ENCODE results near the gene BTBD9. TPM values are rescaled to one million over a fixed set of nuclear protein-coding genes. Genes with fewer than 3 reads are reported as not detected.

The BTBD9 gene
- total RNA-seq, 2 experiments from 2014 or later: 6.2 to 6.4 TPM

DNA sequence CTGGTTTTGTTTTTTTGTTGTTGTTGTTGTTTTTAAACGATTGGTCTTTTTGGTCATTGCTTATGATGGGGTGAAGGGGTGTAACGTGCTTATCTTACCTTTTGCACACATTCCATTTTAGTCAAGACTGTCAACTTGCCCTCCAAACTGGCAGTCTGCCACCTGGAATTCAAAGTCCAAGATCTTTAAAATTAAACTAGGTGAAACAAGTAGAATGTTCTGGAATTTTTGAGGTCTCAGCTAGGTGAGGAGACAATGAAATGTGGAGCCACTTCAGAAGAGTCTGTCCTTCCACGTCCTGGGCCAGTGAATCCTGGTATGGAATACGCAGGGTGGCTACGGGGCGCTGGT is 475.6 kb downstream of the BTBD9 start:
- Mint-ChIP-seq H3K9me3 (no peaks in the 10 kb centered on the region), H3K27ac (no peak overlapping the region), H3K4me3 (no peak overlapping the region), H3K4me1 (ENCODE audit: low read depth) (peaks cover 2% of the 10 kb centered on the region), H3K27me3 (no peaks in the 10 kb centered on the region), H3K36me3 (ENCODE audit: low read depth) (peaks cover 5% of the 10 kb centered on the region)
- intact Hi-C loops (cut with micrococcal nuclease): no loop called here
- DNase-seq (no peak), ATAC-seq (no peak)
- TF ChIP-seq, protein P1, sequence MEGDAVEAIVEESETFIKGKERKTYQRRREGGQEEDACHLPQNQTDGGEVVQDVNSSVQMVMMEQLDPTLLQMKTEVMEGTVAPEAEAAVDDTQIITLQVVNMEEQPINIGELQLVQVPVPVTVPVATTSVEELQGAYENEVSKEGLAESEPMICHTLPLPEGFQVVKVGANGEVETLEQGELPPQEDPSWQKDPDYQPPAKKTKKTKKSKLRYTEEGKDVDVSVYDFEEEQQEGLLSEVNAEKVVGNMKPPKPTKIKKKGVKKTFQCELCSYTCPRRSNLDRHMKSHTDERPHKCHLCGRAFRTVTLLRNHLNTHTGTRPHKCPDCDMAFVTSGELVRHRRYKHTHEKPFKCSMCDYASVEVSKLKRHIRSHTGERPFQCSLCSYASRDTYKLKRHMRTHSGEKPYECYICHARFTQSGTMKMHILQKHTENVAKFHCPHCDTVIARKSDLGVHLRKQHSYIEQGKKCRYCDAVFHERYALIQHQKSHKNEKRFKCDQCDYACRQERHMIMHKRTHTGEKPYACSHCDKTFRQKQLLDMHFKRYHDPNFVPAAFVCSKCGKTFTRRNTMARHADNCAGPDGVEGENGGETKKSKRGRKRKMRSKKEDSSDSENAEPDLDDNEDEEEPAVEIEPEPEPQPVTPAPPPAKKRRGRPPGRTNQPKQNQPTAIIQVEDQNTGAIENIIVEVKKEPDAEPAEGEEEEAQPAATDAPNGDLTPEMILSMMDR (IDR thresholded peaks at IDR 0.05): no peak
- CTCF ChIA-PET: no interaction called here
- POLR2A ChIA-PET: no interaction called here

DNA sequence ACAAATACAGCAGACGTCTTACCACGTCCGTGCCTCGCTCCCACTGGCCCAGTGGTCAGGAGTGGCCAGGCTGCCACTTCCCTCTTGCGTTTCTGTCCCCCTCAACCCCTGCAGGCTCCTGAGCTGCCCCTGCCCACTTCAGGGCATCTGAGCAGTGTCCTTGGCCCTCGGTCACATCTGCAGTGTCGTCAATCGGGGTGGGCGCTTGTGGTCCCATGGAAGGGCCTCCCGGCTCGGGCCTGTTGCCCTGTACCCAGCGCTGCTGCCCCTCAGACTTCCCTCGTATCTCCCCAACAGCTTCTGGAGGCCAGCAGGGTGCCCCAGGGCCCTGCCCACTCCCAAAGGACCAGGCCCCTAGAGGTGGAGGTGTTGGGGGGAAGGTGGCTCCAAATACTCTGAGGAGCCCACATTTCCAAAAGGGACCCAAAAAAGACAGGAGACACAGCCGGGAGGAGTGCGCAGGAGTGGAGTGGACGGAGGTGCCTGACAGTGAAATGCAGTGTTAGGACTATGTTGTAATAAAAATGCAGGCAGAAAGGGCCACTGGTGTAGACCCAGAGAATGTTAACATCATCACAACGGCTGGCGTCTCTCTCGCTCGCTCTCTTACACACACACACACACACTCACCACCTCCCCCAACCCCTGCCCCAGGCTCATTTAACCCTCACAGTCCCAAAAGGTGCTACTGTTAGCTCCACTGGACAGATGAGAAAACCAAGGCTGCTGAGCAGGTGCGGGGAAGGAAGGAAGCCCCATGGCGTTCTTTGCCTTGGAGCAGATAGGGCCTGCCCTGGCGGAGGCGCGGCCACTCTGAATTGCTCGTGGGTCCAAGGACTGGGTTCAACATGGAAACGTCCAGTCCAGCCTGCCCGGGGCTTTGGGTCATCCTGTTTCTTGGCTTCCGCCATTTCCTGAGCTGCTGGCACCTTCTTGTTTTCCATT is 476.3 kb downstream of the BTBD9 start:
- H3K27ac Mint-ChIP-seq: no peak overlapping the region
- CTCF ChIA-PET: no interaction called here
- H3K27me3 Mint-ChIP-seq: no peaks in the 10 kb centered on the region
- TF ChIP-seq, protein P1 (IDR thresholded peaks at IDR 0.05): no peak
- POLR2A ChIA-PET: no interaction called here
- intact Hi-C loops (cut with micrococcal nuclease): no loop called here
- ATAC-seq (no peak), DNase-seq (no peak)
- no peak overlapping the region for H3K4me3 Mint-ChIP-seq
- H3K36me3 Mint-ChIP-seq (ENCODE audit: low read depth): peaks cover 5% of the 10 kb centered on the region
- peaks cover 2% of the 10 kb centered on the region for H3K4me1 Mint-ChIP-seq (ENCODE audit: low read depth)
- H3K9me3 Mint-ChIP-seq: no peaks in the 10 kb centered on the region

DNA sequence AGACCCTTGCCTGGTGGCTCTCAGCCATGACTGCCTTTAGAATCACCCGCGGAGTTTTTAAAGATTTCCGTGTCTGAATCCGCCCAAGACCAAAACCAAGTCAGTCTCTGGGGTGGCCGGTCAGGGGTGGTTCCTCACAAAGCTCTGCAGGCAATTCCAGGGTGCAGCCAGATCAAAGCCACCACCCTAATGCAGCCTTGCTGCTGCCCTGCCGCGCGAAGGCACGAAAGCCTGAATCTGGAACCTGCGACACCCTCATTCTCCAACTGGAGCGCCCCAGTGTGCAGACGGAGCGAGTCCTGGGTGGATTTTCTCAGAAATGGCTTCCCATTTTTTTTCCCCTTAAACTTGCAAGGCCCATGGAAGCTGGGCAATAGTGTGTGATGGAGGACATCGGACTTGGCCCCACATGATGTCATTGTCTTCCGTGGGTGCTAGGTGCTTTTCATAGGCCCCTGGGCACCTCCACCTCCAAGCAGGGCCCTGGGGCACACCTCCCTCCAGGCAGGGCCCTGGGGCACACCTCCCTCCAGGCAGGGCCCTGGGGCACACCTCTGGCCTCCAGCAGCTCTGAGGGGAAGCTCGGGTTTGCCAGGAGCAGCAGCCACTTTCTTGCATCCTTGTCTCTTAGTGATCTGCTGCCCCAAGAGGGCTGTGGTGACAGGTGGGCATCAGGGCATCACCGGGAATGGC is 477.1 kb downstream of the BTBD9 start:
- ChIA-PET POLR2A (no interaction called here), CTCF (no interaction called here)
- no peak for ATAC-seq
- DNase-seq: no peak
- TF ChIP-seq, protein P1 (IDR thresholded peaks at IDR 0.05): no peak
- Mint-ChIP-seq H3K4me3 (no peak overlapping the region), H3K4me1 (ENCODE audit: low read depth) (peaks cover 2% of the 10 kb centered on the region), H3K36me3 (ENCODE audit: low read depth) (peaks cover 6% of the 10 kb centered on the region), H3K27ac (no peak overlapping the region), H3K9me3 (no peaks in the 10 kb centered on the region), H3K27me3 (no peaks in the 10 kb centered on the region)
- intact Hi-C loops (cut with micrococcal nuclease): no loop called here

DNA sequence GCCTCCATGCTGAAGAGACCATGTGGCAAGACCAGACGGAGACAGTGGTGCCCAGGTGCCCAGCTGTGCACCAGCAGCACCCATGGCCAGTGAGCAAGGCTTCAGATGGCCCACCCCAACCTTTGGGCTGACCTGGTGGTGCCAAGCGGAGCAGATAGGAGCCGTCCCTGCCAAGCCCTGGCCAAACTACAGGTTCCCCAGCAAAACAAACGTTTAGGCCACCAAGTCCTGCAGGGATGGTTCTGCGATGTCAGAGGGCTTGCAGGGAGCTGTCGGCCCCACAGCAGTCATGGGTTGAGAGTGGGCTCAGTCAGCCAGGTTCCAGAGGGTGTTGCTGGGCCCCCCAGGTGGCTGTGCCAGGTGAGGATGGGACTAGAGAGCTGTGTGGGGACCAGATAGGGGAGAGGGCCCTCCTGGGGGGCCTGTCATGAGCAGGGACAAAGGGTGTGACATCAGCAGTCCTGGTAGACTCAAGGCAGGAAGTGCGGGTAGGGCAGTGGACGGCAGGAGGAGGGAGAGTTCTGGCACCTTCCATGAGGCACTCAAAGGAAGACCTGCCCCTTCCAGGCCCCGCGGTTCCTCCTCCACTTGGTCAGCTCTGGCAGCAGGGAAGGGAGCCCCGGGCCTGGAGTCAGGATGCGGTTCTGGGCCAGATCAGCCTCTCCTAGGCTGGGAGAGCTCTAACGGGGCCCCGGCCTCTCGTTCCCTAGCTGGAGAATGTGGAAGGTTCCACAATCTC is 477.8 kb downstream of the BTBD9 start:
- no peak for DNase-seq
- Mint-ChIP-seq H3K4me3 (no peak overlapping the region), H3K9me3 (no peaks in the 10 kb centered on the region), H3K36me3 (ENCODE audit: low read depth) (peaks cover 6% of the 10 kb centered on the region), H3K27ac (no peak overlapping the region), H3K4me1 (ENCODE audit: low read depth) (peaks cover 2% of the 10 kb centered on the region), H3K27me3 (no peaks in the 10 kb centered on the region)
- TF ChIP-seq, protein P1 (IDR thresholded peaks at IDR 0.05): no peak
- no peak for ATAC-seq
- POLR2A ChIA-PET: no interaction called here
- CTCF ChIA-PET: no interaction called here
- intact Hi-C loops (cut with micrococcal nuclease): no loop called here
